Measurements from ENCODE around the gene IQCM. TPM values are rescaled to one million over a fixed set of nuclear protein-coding genes. Genes with fewer than 3 reads are reported as not detected.

The IQCM gene
- total RNA-seq, 1 experiment from 2014 or later, result 0.11 TPM

DNA sequence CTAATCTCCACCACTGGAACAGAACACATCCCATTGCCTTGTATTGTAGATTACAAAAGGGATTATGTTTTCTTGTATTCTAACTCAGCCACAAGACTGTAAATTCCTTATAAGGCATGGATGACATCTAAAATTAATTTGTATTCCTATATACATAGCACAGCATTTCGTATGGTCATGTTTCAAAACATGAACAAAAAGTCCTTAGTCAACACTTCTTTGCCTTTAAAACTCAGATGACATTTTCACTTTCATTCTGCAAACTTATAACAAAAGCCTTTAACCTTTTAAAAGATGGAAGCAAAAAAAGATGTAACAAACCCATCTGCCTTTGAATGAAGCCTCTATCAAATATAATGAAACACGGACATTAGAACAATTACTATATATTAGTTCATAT lies 181.3 kb downstream of the IQCM start:
- Mint-ChIP-seq H3K9me3 (no peaks in the 10 kb centered on the region), H3K27ac (no peak overlapping the region), H3K27me3 (ENCODE audit: low read depth) (no peaks in the 10 kb centered on the region), H3K4me3 (no peak overlapping the region), H3K4me1 (peaks cover 14% of the 10 kb centered on the region), H3K36me3 (no peaks in the 10 kb centered on the region)
- ChIA-PET POLR2A (no interaction called here), CTCF (no interaction called here)
- DNase-seq (ENCODE audit: low spot score), result no peak
- no peak for TF ChIP-seq TEAD4 (CRISPR knock-in tag; IDR thresholded peaks at IDR 0.05)
- no peak for TF ChIP-seq SMAD4 (CRISPR knock-in tag; IDR thresholded peaks at IDR 0.05)
- no peak for TF ChIP-seq ZNF423 (CRISPR knock-in tag; IDR thresholded peaks at IDR 0.05)
- TF ChIP-seq, protein P1, sequence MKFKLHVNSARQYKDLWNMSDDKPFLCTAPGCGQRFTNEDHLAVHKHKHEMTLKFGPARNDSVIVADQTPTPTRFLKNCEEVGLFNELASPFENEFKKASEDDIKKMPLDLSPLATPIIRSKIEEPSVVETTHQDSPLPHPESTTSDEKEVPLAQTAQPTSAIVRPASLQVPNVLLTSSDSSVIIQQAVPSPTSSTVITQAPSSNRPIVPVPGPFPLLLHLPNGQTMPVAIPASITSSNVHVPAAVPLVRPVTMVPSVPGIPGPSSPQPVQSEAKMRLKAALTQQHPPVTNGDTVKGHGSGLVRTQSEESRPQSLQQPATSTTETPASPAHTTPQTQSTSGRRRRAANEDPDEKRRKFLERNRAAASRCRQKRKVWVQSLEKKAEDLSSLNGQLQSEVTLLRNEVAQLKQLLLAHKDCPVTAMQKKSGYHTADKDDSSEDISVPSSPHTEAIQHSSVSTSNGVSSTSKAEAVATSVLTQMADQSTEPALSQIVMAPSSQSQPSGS (CRISPR knock-in tag; IDR thresholded peaks at IDR 0.05; ENCODE audit: borderline replicate concordance, low read depth), result no peak
- TF ChIP-seq, protein P2, sequence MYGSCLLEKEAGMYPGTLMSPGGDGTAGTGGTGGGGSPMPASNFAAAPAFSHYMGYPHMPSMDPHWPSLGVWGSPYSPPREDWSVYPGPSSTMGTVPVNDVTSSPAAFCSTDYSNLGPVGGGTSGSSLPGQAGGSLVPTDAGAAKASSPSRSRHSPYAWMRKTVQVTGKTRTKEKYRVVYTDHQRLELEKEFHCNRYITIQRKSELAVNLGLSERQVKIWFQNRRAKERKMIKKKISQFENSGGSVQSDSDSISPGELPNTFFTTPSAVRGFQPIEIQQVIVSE (CRISPR knock-in tag; IDR thresholded peaks at IDR 0.05; ENCODE audit: borderline replicate concordance), result no peak
- TF ChIP-seq ZNF396 (CRISPR knock-in tag; IDR thresholded peaks at IDR 0.05; ENCODE audit: borderline replicate concordance), result no peak
- TF ChIP-seq, protein P3, sequence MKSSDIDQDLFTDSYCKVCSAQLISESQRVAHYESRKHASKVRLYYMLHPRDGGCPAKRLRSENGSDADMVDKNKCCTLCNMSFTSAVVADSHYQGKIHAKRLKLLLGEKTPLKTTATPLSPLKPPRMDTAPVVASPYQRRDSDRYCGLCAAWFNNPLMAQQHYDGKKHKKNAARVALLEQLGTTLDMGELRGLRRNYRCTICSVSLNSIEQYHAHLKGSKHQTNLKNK (CRISPR knock-in tag; IDR thresholded peaks at IDR 0.05), result no peak
- TF ChIP-seq, protein P4, sequence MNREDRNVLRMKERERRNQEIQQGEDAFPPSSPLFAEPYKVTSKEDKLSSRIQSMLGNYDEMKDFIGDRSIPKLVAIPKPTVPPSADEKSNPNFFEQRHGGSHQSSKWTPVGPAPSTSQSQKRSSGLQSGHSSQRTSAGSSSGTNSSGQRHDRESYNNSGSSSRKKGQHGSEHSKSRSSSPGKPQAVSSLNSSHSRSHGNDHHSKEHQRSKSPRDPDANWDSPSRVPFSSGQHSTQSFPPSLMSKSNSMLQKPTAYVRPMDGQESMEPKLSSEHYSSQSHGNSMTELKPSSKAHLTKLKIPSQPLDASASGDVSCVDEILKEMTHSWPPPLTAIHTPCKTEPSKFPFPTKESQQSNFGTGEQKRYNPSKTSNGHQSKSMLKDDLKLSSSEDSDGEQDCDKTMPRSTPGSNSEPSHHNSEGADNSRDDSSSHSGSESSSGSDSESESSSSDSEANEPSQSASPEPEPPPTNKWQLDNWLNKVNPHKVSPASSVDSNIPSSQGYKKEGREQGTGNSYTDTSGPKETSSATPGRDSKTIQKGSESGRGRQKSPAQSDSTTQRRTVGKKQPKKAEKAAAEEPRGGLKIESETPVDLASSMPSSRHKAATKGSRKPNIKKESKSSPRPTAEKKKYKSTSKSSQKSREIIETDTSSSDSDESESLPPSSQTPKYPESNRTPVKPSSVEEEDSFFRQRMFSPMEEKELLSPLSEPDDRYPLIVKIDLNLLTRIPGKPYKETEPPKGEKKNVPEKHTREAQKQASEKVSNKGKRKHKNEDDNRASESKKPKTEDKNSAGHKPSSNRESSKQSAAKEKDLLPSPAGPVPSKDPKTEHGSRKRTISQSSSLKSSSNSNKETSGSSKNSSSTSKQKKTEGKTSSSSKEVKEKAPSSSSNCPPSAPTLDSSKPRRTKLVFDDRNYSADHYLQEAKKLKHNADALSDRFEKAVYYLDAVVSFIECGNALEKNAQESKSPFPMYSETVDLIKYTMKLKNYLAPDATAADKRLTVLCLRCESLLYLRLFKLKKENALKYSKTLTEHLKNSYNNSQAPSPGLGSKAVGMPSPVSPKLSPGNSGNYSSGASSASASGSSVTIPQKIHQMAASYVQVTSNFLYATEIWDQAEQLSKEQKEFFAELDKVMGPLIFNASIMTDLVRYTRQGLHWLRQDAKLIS (CRISPR knock-in tag; IDR thresholded peaks at IDR 0.05; ENCODE audit: borderline replicate concordance), result no peak
- TF ChIP-seq GTF2I (CRISPR knock-in tag; conservative IDR thresholded peaks at IDR 0.05), result no peak
- TF ChIP-seq, protein P5, sequence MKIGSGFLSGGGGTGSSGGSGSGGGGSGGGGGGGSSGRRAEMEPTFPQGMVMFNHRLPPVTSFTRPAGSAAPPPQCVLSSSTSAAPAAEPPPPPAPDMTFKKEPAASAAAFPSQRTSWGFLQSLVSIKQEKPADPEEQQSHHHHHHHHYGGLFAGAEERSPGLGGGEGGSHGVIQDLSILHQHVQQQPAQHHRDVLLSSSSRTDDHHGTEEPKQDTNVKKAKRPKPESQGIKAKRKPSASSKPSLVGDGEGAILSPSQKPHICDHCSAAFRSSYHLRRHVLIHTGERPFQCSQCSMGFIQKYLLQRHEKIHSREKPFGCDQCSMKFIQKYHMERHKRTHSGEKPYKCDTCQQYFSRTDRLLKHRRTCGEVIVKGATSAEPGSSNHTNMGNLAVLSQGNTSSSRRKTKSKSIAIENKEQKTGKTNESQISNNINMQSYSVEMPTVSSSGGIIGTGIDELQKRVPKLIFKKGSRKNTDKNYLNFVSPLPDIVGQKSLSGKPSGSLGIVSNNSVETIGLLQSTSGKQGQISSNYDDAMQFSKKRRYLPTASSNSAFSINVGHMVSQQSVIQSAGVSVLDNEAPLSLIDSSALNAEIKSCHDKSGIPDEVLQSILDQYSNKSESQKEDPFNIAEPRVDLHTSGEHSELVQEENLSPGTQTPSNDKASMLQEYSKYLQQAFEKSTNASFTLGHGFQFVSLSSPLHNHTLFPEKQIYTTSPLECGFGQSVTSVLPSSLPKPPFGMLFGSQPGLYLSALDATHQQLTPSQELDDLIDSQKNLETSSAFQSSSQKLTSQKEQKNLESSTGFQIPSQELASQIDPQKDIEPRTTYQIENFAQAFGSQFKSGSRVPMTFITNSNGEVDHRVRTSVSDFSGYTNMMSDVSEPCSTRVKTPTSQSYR (CRISPR knock-in tag; IDR thresholded peaks at IDR 0.05), result no peak
- TF ChIP-seq TEAD1 (CRISPR knock-in tag; IDR thresholded peaks at IDR 0.05), result no peak
- no peak for TF ChIP-seq SMAD3 (CRISPR knock-in tag; IDR thresholded peaks at IDR 0.05; ENCODE audit: borderline replicate concordance)
- TF ChIP-seq, protein P6, sequence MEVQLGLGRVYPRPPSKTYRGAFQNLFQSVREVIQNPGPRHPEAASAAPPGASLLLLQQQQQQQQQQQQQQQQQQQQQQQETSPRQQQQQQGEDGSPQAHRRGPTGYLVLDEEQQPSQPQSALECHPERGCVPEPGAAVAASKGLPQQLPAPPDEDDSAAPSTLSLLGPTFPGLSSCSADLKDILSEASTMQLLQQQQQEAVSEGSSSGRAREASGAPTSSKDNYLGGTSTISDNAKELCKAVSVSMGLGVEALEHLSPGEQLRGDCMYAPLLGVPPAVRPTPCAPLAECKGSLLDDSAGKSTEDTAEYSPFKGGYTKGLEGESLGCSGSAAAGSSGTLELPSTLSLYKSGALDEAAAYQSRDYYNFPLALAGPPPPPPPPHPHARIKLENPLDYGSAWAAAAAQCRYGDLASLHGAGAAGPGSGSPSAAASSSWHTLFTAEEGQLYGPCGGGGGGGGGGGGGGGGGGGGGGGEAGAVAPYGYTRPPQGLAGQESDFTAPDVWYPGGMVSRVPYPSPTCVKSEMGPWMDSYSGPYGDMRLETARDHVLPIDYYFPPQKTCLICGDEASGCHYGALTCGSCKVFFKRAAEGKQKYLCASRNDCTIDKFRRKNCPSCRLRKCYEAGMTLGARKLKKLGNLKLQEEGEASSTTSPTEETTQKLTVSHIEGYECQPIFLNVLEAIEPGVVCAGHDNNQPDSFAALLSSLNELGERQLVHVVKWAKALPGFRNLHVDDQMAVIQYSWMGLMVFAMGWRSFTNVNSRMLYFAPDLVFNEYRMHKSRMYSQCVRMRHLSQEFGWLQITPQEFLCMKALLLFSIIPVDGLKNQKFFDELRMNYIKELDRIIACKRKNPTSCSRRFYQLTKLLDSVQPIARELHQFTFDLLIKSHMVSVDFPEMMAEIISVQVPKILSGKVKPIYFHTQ (CRISPR knock-in tag; IDR thresholded peaks at IDR 0.05), result no peak
- TF ChIP-seq, protein P7, sequence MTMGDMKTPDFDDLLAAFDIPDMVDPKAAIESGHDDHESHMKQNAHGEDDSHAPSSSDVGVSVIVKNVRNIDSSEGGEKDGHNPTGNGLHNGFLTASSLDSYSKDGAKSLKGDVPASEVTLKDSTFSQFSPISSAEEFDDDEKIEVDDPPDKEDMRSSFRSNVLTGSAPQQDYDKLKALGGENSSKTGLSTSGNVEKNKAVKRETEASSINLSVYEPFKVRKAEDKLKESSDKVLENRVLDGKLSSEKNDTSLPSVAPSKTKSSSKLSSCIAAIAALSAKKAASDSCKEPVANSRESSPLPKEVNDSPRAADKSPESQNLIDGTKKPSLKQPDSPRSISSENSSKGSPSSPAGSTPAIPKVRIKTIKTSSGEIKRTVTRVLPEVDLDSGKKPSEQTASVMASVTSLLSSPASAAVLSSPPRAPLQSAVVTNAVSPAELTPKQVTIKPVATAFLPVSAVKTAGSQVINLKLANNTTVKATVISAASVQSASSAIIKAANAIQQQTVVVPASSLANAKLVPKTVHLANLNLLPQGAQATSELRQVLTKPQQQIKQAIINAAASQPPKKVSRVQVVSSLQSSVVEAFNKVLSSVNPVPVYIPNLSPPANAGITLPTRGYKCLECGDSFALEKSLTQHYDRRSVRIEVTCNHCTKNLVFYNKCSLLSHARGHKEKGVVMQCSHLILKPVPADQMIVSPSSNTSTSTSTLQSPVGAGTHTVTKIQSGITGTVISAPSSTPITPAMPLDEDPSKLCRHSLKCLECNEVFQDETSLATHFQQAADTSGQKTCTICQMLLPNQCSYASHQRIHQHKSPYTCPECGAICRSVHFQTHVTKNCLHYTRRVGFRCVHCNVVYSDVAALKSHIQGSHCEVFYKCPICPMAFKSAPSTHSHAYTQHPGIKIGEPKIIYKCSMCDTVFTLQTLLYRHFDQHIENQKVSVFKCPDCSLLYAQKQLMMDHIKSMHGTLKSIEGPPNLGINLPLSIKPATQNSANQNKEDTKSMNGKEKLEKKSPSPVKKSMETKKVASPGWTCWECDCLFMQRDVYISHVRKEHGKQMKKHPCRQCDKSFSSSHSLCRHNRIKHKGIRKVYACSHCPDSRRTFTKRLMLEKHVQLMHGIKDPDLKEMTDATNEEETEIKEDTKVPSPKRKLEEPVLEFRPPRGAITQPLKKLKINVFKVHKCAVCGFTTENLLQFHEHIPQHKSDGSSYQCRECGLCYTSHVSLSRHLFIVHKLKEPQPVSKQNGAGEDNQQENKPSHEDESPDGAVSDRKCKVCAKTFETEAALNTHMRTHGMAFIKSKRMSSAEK (CRISPR knock-in tag; IDR thresholded peaks at IDR 0.05; ENCODE audit: borderline replicate concordance), result no peak
- TF ChIP-seq OVOL2 (CRISPR knock-in tag; IDR thresholded peaks at IDR 0.05; ENCODE audit: borderline replicate concordance), result no peak
- no peak for TF ChIP-seq ZNF219 (CRISPR knock-in tag; IDR thresholded peaks at IDR 0.05; ENCODE audit: borderline replicate concordance)
- TF ChIP-seq ZNF317 (CRISPR knock-in tag; IDR thresholded peaks at IDR 0.05; ENCODE audit: borderline replicate concordance, low read depth), result no peak
- TF ChIP-seq MXD4 (CRISPR knock-in tag; IDR thresholded peaks at IDR 0.05; ENCODE audit: borderline replicate concordance), result no peak
- no peak for ATAC-seq
